GM21786 (cell line): ENCODE measurements around the gene CR2.
"Not testable (repeated sequence)": the region's sequence is repeated elsewhere in the genome, so short reads cannot be mapped to it uniquely, and the experiment has no call there.

Source experiments
- ATAC-seq: cut with Tn5 transposase; IDR thresholded peaks from one replicate; pipeline ENCODE4 v1.9.1; 2021; ENCODE audit not compliant: unreplicated experiment

The CR2 gene

GRCh38 chr1:207503950-207504349 lies 49.8 kb downstream of the CR2 start:
- ATAC-seq: no peak

- ATAC-seq: no peak
Measured at GRCh38 chr1:207504438-207504837, 50.3 kb downstream of the CR2 start.

- ATAC-seq: no peak
Measured at GRCh38 chr1:207510444-207510843, 56.3 kb downstream of the CR2 start.

GRCh38 chr1:207514890-207515289 lies 60.8 kb downstream of the CR2 start:
- no peak for ATAC-seq

GRCh38 chr1:207516729-207517128 lies 62.6 kb downstream of the CR2 start:
- ATAC-seq: no peak

- ATAC-seq: no peak
Measured at GRCh38 chr1:207518608-207519236, 64.6 kb downstream of the CR2 start.

- no peak for ATAC-seq
Measured at GRCh38 chr1:207519505-207520399, 65.6 kb downstream of the CR2 start.

- ATAC-seq: not testable (repeated sequence)
Measured at GRCh38 chr1:207520400-207521345, 66.5 kb downstream of the CR2 start.

- not testable (repeated sequence) for ATAC-seq
Measured at GRCh38 chr1:207525239-207525638, 71.1 kb downstream of the CR2 start.

- ATAC-seq: not testable (repeated sequence)
Measured at GRCh38 chr1:207528401-207528800, 74.3 kb downstream of the CR2 start.

GRCh38 chr1:207536263-207536662 lies 82.1 kb downstream of the CR2 start:
- not testable (repeated sequence) for ATAC-seq
